Adrenal gland (tissue), 12 donors: Measurements from ENCODE around the gene SCFD2. TPM values are rescaled to one million over a fixed set of nuclear protein-coding genes. Genes with fewer than 3 reads are reported as not detected.
A peak's percentile ranks its signal among the peaks of the same experiment; 100 is the strongest.

Experiments used
- DNase-seq, 7 donors: peaks; one replicate each; pipeline ENCODE4 v3.0.0-alpha.2; 2019 to 2020
- H3K27ac ChIP-seq, 5 donors: fragments of 200-600 bp; sonication (generic) in 4 of 5; 1 replicate in 3 of 5; 2 replicates in 2 of 5; pipeline versions ENCODE4 v1.5.1 to v1.8.0; 2016 to 2020; ENCODE audit warnings: mild to moderate bottlenecking in 1 of 5
- H3K27me3 ChIP-seq: fragments of 200-600 bp; 2 replicates; pipeline ENCODE4 v1.8.0; 2021
- H3K36me3 ChIP-seq, 2 donors: fragments of 200-600 bp; replicated peaks in 1 of 2; 1 replicate in 1 of 2; 2 replicates in 1 of 2; pipeline versions ENCODE4 v1.5.1 to v1.8.0; 2018 to 2022
- H3K4me1 ChIP-seq, 2 donors: fragments of 200-600 bp; replicated peaks in 1 of 2; 1 replicate in 1 of 2; 2 replicates in 1 of 2; pipeline versions ENCODE4 v1.5.1 to v1.8.0; 2018 to 2021
- H3K4me3 ChIP-seq, 4 donors: fragments of 200-600 bp; sonication (generic) in 3 of 4; one replicate each; pipeline ENCODE4 v1.5.1; 2016 to 2018
- H3K9me3 ChIP-seq, 3 donors: fragments of 200-600 bp; sonication (generic) in 1 of 3; replicated peaks in 1 of 3; 1 replicate in 2 of 3; 2 replicates in 1 of 3; pipeline versions ENCODE4 v1.5.1 to v1.8.0; 2016 to 2021
- POLR2A ChIP-seq, 2 donors: fragments of 450-650 bp; IDR thresholded peaks; one replicate each; pipeline ENCODE4 v1.6.1; 2017; ENCODE audit warnings: antibody characterized with exemption in 2 of 2, mild to moderate bottlenecking in 2 of 2, moderate library complexity in 1 of 2
- WGBS, 4 donors: extraction: QIAGEN DNeasy Blood & Tissue Kit in 2 of 4; methylation state at CpG; one replicate each; pipeline versions ENCODE4 v1.1.5 to v1.1.7; 2013 to 2017; 5-methylcytosine and 5-hydroxymethylcytosine counted together
- intact Hi-C, 2 donors: fragments of 100-400 bp; cut with DNase I; formaldehyde crosslinking; loops; one replicate each; pipeline versions ENCODE4 v1.14.1 to v1.15.0; 2022 to 2023
- polyA plus RNA-seq, 3 donors: library from polyadenylated mRNA; stranded (reverse); fragments of 200-250 nt in 2 of 3; fragments of 350-450 nt in 1 of 3; fragmentation: Illumina TruSeq in 1 of 3; extraction: RNeasy Lipid Tissue Mini Kit (QIAGEN cat#74804) in 1 of 3; gene quantifications; one replicate each; pipeline ENCODE4 v1.2.3, GENCODE V29; 2013 to 2014
- total RNA-seq, 9 donors: library from RNA; depleted of rRNA in 4 of 9; stranded (reverse); fragments of >200 nt in 4 of 9; fragments of 120-200 nt in 1 of 9; fragmentation: NEBNext Ultra II Directional in 1 of 9; extraction: Animal tissue kit (Norgen Biotek cat#: 25700) in 1 of 9; gene quantifications; one replicate each; pipeline versions ENCODE4 v1.1.0 to v1.2.4, GENCODE V29; 2013 to 2023
- TF ChIP-seq, protein P1 (sequence below), 6 experiments: fragments of 450-650 bp in 4 of 6; fragments of 200-600 bp in 2 of 6; sonication (generic) in 1 of 6; IDR thresholded peaks; 1 replicate in 5 of 6; 2 replicates in 1 of 6; pipeline versions ENCODE4 v1.5.1 to v1.8.0; 2016 to 2021; ENCODE audit warnings: antibody characterized with exemption in 6 of 6, mild to moderate bottlenecking in 2 of 6, moderate library complexity in 1 of 6
- donor health status: healthy with polysubstance abuse.
- donor health status: Bipolar disorder and iron deficiency.
- donor health status: DM: yes; HTN: yes; CAD: no.
- donor health status: DM: no; HTN: no; CAD: no.
- donor health status: DM: no; HTN: no; CAD: no.
- donor health status: DM: yes; HTN: yes; CAD: no.

SCFD2 gene
- total and polyA plus RNA-seq, 12 donors: 5.2 to 34.9 (median 23.4) TPM

DNA sequence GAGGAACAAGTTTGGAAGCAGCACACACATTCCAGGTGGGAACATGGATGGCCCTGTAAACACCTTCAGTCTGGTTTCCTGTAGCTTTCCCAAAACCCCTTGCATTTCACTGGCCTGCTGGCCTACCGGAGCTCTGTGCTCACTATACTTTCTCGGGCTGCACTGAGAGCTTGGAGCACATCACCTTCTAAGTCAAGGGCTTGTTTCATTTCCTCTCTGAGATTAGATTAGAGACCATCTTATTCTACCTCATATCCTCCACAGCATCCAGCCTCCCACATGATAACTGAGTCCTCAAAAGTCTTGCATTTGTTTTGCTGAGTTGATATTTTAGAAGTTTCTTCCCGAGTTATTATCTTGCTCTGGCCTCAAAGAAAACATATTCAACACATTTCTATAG is 356.0 kb downstream of the SCFD2 start:
- DNase-seq: no peak
- Histone ChIP-seq H3K9me3 (no peaks in the 10 kb centered on the region), H3K36me3 (no peaks in the 10 kb centered on the region), H3K4me3 (no peak overlapping the region), H3K27me3 (no peaks in the 10 kb centered on the region), H3K27ac (peak overlapping the region in 4 of 5 donors; percentile 40 to 81 (median 63)), H3K4me1 (peaks cover 53 to 68% of the 10 kb centered on the region in 2 donors)
- TF ChIP-seq, protein P1, sequence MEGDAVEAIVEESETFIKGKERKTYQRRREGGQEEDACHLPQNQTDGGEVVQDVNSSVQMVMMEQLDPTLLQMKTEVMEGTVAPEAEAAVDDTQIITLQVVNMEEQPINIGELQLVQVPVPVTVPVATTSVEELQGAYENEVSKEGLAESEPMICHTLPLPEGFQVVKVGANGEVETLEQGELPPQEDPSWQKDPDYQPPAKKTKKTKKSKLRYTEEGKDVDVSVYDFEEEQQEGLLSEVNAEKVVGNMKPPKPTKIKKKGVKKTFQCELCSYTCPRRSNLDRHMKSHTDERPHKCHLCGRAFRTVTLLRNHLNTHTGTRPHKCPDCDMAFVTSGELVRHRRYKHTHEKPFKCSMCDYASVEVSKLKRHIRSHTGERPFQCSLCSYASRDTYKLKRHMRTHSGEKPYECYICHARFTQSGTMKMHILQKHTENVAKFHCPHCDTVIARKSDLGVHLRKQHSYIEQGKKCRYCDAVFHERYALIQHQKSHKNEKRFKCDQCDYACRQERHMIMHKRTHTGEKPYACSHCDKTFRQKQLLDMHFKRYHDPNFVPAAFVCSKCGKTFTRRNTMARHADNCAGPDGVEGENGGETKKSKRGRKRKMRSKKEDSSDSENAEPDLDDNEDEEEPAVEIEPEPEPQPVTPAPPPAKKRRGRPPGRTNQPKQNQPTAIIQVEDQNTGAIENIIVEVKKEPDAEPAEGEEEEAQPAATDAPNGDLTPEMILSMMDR (IDR thresholded peaks at IDR 0.05): no peak
- TF ChIP-seq POLR2A (IDR thresholded peaks at IDR 0.05): no peak
- WGBS, 4 donors: 44 to 52% (median 46%) methylated on average over 3 of the region's 3 CpGs
- intact Hi-C loops: loop anchor here (10.0 kb wide), 3 partner anchors 185 to 1225 kb away; no protein-coding TSS in a partner anchor

GRCh38 chr4:53007024-53007423 is 358.8 kb downstream of the SCFD2 start:
- no peaks in the 10 kb centered on the region for H3K36me3 ChIP-seq
- intact Hi-C loops: no loop called here
- peaks cover 35 to 50% of the 10 kb centered on the region in 2 donors for H3K4me1 ChIP-seq
- TF ChIP-seq POLR2A (IDR thresholded peaks at IDR 0.05): no peak
- TF ChIP-seq, protein P1 (IDR thresholded peaks at IDR 0.05): no peak
- 76 to 84% (median 78%) methylated on average over 4 of the region's 4 CpGs for WGBS, 4 donors
- DNase-seq: peak in 1 of 7 donors; percentile 29
- no peak overlapping the region for H3K27ac ChIP-seq
- H3K27me3 ChIP-seq: no peaks in the 10 kb centered on the region
- no peaks in the 10 kb centered on the region for H3K9me3 ChIP-seq
- H3K4me3 ChIP-seq: no peak overlapping the region

DNA sequence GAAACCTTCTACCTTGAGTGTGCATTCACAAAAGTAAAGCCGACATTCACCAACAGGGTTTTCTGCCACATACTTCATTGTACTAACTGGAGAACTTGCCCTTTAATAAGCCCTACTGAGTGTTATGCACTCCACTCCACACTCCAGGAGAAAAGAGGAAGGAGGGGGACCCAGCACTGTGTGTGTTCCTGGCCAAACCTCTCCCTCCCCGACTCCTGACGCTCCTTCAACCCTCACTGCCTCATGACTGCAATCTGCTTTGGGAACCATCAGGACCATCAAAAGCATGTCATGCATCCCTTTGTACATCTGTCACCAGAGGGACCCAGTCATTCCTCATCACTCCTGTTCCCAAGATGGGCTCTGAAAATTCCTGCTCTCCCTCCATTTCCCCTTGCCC is 360.1 kb downstream of the SCFD2 start:
- Histone ChIP-seq H3K4me3 (no peak overlapping the region), H3K27me3 (no peaks in the 10 kb centered on the region), H3K4me1 (peaks cover 23 to 37% of the 10 kb centered on the region in 2 donors), H3K9me3 (no peaks in the 10 kb centered on the region), H3K27ac (no peak overlapping the region), H3K36me3 (no peaks in the 10 kb centered on the region)
- intact Hi-C loops: no loop called here
- TF ChIP-seq, protein P1 (IDR thresholded peaks at IDR 0.05): no peak
- TF ChIP-seq POLR2A (IDR thresholded peaks at IDR 0.05): no peak
- peak in 2 of 7 donors; percentile 27 to 39 for DNase-seq
- WGBS, 4 donors: 67 to 83% (median 74%) methylated on average over 3 of the region's 3 CpGs

- TF ChIP-seq POLR2A (IDR thresholded peaks at IDR 0.05): no peak
- TF ChIP-seq, protein P1 (IDR thresholded peaks at IDR 0.05): no peak
Measured at GRCh38 chr4:53005149-53005546, 360.7 kb downstream of the SCFD2 start.

More at GRCh38 chr4:53005149-53005546, 360.7 kb downstream of the SCFD2 start:
- H3K9me3 ChIP-seq: no peaks in the 10 kb centered on the region
- 64 to 85% (median 70%) methylated on average over 2 of the region's 2 CpGs for WGBS, 4 donors
- no peaks in the 10 kb centered on the region for H3K27me3 ChIP-seq
- intact Hi-C loops: no loop called here
- DNase-seq: peak in 3 of 7 donors; percentile 29 to 49 (median 29)
- peaks cover 17 to 31% of the 10 kb centered on the region in 2 donors for H3K4me1 ChIP-seq
- no peak overlapping the region for H3K4me3 ChIP-seq
- peak overlapping the region in 3 of 5 donors; percentile 6 to 57 (median 27) for H3K27ac ChIP-seq
- H3K36me3 ChIP-seq: no peaks in the 10 kb centered on the region
